ENCODE results near the gene CDC20B. TPM values are rescaled to one million over a fixed set of nuclear protein-coding genes. Genes with fewer than 3 reads are reported as not detected.

The CDC20B gene
- total RNA-seq, 4 donors from 2014 or later: not detected

DNA sequence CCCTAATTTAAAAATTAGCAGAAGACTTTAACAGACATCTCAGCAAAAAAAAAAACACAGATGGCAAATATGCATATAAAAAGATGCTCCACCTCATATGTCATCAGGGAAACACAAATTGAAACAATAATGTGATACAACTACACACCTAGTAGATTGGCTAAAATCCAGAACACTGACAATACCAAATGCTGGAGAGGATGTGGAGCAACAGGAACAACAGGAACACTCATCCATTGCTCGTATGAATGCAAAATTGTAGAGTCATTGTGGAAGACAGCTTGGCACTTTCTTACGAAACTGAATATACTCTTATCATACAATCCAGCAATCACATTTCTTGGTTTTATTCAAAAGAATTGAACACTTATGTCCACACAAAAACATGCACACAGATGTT, 32.0 kb upstream of the CDC20B start:
- TF ChIP-seq, protein P1, sequence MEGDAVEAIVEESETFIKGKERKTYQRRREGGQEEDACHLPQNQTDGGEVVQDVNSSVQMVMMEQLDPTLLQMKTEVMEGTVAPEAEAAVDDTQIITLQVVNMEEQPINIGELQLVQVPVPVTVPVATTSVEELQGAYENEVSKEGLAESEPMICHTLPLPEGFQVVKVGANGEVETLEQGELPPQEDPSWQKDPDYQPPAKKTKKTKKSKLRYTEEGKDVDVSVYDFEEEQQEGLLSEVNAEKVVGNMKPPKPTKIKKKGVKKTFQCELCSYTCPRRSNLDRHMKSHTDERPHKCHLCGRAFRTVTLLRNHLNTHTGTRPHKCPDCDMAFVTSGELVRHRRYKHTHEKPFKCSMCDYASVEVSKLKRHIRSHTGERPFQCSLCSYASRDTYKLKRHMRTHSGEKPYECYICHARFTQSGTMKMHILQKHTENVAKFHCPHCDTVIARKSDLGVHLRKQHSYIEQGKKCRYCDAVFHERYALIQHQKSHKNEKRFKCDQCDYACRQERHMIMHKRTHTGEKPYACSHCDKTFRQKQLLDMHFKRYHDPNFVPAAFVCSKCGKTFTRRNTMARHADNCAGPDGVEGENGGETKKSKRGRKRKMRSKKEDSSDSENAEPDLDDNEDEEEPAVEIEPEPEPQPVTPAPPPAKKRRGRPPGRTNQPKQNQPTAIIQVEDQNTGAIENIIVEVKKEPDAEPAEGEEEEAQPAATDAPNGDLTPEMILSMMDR (IDR thresholded peaks at IDR 0.05; ENCODE audit: low read depth): no peak

DNA sequence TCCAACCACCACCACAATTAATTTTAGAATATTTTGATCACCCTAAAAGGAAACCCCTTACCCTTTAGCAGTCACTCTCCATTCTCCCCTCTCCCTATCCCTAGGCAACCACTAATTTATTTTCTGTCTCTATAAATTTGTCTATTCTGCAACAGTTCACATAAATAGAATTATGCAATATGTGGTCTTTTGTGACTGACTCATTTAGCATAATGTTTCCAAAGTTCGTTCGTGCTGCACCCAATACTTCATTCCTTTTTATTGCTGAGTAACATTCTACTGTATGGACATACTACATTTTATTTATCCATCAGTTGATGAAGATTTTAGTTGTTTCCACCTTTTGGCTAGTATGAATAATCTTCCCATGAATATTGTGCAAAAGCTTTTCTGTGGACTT, 18.2 kb upstream of the CDC20B start:
- TF ChIP-seq, protein P1 (IDR thresholded peaks at IDR 0.05; ENCODE audit: low read depth): no peak

DNA sequence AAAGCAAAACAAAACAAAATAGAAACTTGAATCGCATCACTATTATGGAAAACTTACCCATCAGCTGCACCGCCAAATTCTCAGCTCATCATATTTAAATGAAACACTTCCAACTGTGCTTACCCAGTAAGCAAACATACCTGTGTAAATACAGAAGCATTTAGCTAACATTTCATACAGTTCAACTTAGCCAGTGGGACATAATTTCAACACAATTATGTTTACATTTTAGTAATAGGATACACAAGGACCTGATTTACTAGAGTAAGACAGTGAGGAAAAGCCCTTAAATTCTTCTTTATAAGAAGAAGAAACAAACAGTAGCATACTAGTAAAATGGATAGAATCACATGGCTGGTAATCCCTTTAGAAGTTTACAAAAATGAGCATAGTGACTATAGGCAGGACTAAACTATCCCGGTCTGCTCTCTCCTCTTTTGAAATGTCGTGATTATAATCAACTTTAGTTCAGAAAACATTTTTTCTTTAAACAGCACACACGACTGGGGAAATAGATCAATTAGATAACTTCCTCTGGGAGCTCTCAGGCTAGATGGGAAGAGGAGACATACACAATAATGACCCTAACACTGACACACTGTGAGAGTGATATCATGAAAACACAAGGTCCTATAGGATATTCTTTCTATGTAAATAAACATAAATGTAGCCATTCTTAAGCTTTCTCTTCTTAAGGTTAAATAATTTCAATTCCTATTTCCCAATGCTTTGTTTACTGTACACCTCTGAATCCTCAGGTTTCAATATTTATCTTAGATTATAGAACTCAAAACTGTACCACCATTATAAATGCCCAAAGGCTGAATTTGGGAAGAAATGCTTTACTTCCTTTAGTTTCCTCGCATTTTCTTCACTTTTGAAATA, 15.9 kb upstream of the CDC20B start:
- TF ChIP-seq, protein P1 (IDR thresholded peaks at IDR 0.05; ENCODE audit: low read depth): no peak

DNA sequence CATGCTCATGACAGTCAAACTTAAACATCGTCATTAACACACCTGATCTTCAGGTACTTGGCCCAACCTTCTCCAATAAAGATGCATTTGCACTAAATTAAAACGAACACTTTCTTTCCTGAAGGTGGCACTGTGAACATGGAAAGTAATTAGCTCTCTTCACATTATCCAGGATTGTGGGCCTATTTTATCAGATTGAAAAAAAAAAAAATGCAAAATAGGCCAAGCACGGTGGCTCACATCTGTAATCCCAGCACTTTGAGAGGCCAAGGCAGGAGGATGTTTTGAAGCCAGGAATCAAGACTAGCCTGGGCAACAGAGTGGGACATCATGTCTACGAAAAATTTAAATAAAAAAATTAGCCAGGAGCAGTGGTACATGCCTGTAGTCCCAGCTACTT, 14.4 kb upstream of the CDC20B start:
- TF ChIP-seq, protein P1 (IDR thresholded peaks at IDR 0.05; ENCODE audit: low read depth): no peak

DNA sequence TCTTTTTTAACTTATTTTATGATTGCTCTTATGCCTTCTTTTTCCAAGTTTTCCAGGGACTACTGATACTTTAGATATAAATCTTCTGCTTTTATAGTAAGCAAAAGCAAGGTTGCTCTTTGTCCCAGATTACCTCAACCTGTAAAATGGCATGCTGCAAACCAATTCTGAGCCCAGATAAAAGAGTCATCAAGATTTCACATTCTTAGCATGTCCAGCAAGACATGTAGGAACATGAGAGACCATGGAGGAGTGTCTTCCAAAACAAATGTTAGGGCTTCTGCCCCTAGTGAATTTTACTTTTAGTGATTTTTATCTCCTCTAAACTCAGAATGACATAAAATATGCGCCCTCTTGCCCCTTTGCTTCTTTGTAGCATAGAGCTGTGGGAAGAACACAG, 7.0 kb upstream of the CDC20B start:
- TF ChIP-seq, protein P1 (IDR thresholded peaks at IDR 0.05; ENCODE audit: low read depth): no peak

DNA sequence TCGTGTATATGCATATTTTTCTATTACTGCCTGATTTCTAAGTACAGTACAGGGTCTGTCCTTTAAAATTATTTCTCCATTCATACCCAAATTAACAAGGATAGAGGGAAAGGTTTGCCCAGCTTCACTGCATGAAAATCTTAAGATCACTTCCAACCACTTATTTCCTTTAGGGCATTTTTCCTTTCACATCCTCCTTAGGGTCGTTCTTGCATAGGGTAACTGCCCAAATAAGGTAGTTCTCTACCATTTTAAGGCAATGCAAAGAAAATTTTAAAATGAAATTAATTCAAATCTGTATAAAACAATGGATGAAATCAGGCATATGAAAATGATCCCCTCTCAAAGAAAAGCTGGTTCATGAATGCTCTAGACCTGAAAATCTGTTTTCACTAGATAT, 4.1 kb upstream of the CDC20B start:
- TF ChIP-seq, protein P1 (IDR thresholded peaks at IDR 0.05; ENCODE audit: low read depth): no peak

DNA sequence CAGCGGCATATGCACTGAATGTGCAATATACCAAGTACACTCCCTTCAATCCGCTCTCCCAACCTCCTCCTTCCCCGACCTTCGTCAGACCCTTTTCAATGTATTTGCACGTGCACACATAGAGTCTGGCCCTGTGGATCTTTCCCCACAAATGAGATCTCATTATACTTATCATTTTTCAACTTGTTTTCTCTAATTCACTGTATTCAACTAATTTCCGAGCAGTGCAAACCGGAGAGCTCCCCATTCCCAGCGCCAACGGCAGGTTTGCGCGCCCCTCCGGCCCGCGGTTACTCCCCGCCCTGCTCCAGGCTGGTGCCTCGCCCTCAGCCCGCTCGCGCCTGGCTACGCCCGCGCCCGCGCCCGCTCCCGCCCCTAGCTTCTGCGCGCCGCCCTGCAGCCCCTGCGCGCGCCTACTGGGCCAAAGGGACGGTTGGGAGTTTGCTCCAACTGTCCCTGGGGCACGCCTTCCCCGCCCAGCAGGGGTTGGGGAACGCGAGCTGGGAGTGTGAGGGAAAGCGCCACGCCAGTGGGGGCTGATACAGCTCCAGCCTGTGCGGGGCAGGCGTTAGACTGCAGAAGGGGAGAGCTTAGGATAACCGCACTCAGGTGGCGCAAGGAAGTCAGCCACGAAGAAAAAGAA, 3.3 kb upstream of the CDC20B start:
- TF ChIP-seq, protein P1 (IDR thresholded peaks at IDR 0.05; ENCODE audit: low read depth): no peak
